Spleen (tissue), 11 donors: ENCODE results near the gene S100A4. TPM values are rescaled to one million over a fixed set of nuclear protein-coding genes. Genes with fewer than 3 reads are reported as not detected.

Source experiments
- DNase-seq: peaks from one replicate; pipeline ENCODE4 v3.0.0-alpha.2; 2020
- H3K27ac ChIP-seq, 8 donors: fragments of 200-600 bp; sonication (generic) in 7 of 8; 1 replicate in 4 of 8; 2 replicates in 4 of 8; pipeline versions ENCODE4 v1.5.0 to v1.8.0; 2016 to 2021; ENCODE audit warnings: inconsistent platforms in 4 of 8, mild to moderate bottlenecking in 4 of 8, moderate library complexity in 1 of 8
- H3K27me3 ChIP-seq, 7 donors: fragments of 200-600 bp; sonication (generic) in 6 of 7; replicated peaks in 1 of 7; 1 replicate in 4 of 7; 2 replicates in 3 of 7; pipeline versions ENCODE4 v1.5.0 to v1.8.0; 2016 to 2021; ENCODE audit warnings: inconsistent platforms in 3 of 7, mild to moderate bottlenecking in 1 of 7
- H3K36me3 ChIP-seq, 6 donors: fragments of 200-600 bp; sonication (generic) in 5 of 6; 1 replicate in 4 of 6; 2 replicates in 2 of 6; pipeline versions ENCODE4 v1.5.0 to v1.8.0; 2016 to 2021; ENCODE audit warnings: inconsistent platforms in 2 of 6
- H3K4me1 ChIP-seq, 6 donors: fragments of 200-600 bp; sonication (generic) in 5 of 6; 1 replicate in 3 of 6; 2 replicates in 3 of 6; pipeline versions ENCODE4 v1.5.0 to v1.8.0; 2016 to 2021; ENCODE audit warnings: inconsistent platforms in 3 of 6
- H3K4me3 ChIP-seq, 8 donors: fragments of 200-600 bp; sonication (generic) in 7 of 8; 1 replicate in 4 of 8; 2 replicates in 4 of 8; pipeline versions ENCODE4 v1.5.0 to v1.8.0; 2016 to 2021; ENCODE audit warnings: inconsistent platforms in 4 of 8, mild to moderate bottlenecking in 4 of 8, moderate library complexity in 2 of 8
- H3K9me3 ChIP-seq, 8 donors: fragments of 200-600 bp; sonication (generic) in 7 of 8; 1 replicate in 4 of 8; 2 replicates in 4 of 8; pipeline versions ENCODE4 v1.5.0 to v1.8.0; 2016 to 2021; ENCODE audit warnings: inconsistent platforms in 4 of 8
- CTCF ChIP-seq, 11 experiments: fragments of 200-600 bp in 7 of 11; fragments of 450-650 bp in 4 of 11; sonication (generic) in 4 of 11; IDR thresholded peaks in 8 of 11; conservative IDR thresholded peaks in 3 of 11; 1 replicate in 7 of 11; 2 replicates in 4 of 11; pipeline versions ENCODE4 v1.4.0 to v1.8.0; 2016 to 2021; ENCODE audit warnings: antibody characterized with exemption in 11 of 11, inconsistent platforms in 4 of 11, mild to moderate bottlenecking in 1 of 11
- POLR2A ChIP-seq, 3 donors: fragments of 450-650 bp; IDR thresholded peaks; one replicate each; pipeline ENCODE4 v1.5.1; 2017; ENCODE audit warnings: antibody characterized with exemption in 3 of 3, mild to moderate bottlenecking in 1 of 3
- POLR2AphosphoS5 ChIP-seq, 3 donors: sonication (generic); formaldehyde crosslinking; IDR thresholded peaks; one replicate each; pipeline ENCODE4 v1.5.1; 2017; ENCODE audit warnings: antibody characterized with exemption in 3 of 3
- WGBS, 5 donors: extraction: QIAGEN DNeasy Blood & Tissue Kit in 3 of 5; methylation state at CpG; one replicate each; pipeline versions ENCODE4 v1.1.5 to v1.1.7; 2013 to 2018; 5-methylcytosine and 5-hydroxymethylcytosine counted together
- intact Hi-C: fragments of 100-400 bp; cut with DNase I; formaldehyde crosslinking; loops from one replicate; pipeline ENCODE4 v1.15.0; 2023; ENCODE audit warnings: low total_unique reads
- polyA plus RNA-seq, 3 donors: library from polyadenylated mRNA; stranded (reverse); fragments of 200-250 nt; gene quantifications; one replicate each; pipeline ENCODE4 v1.2.1, GENCODE V29; 2013
- total RNA-seq, 7 donors: library from RNA; depleted of rRNA in 3 of 7; stranded (reverse); fragments of >200 nt in 3 of 7; fragmentation: NEBNext Ultra II Directional in 4 of 7; extraction: Animal tissue kit (Norgen Biotek cat#: 25700) in 4 of 7; gene quantifications; one replicate each; pipeline versions ENCODE4 v1.1.0 to v1.2.1, GENCODE V29; 2016 to 2021
- donor health status: healthy with polysubstance abuse.
- donor health status: DM: no; HTN: no; CAD: no; lungs with moderate emphysema.
- donor health status: DM: no; HTN: no; CAD: no.
- donor health status: Bipolar disorder and iron deficiency.
- donor health status: healthy.
- donor health status: DM: no; HTN: no; CAD: no.
- donor health status: DM: yes; HTN: yes; CAD: no.

The S100A4 gene
- total and polyA plus RNA-seq, 10 donors = 161 to 755 (median 321) TPM

- no peak overlapping the region for H3K4me3 ChIP-seq
- no peaks in the 10 kb centered on the region for H3K36me3 ChIP-seq
- 84 to 97% (median 95%) methylated on average over 12 of the region's 12 CpGs for WGBS, 5 donors
- no peaks in the 10 kb centered on the region for H3K9me3 ChIP-seq
- intact Hi-C loops = no loop called here
- peak overlapping the region in 3 of 8 donors; percentile 50 to 75 (median 65) for H3K27ac ChIP-seq
- TF ChIP-seq POLR2AphosphoS5 (IDR thresholded peaks at IDR 0.05) (no peak), POLR2A (IDR thresholded peaks at IDR 0.05) (no peak), CTCF (IDR thresholded peaks at IDR 0.05 in 8 of 11, conservative IDR thresholded peaks at IDR 0.05 in 3 of 11) (no peak)
- no peaks in the 10 kb centered on the region for H3K27me3 ChIP-seq
- peaks cover 0 to 64% (median 22%) of the 10 kb centered on the region in 6 donors for H3K4me1 ChIP-seq
- no peak for DNase-seq
Observed at GRCh38 chr1:153553096-153553495, 7.5 kb upstream of the S100A4 start.

GRCh38 chr1:153552335-153552734 lies 6.7 kb upstream of the S100A4 start:
- peak; percentile 49 for DNase-seq
- 88 to 99% (median 95%) methylated on average over 6 to 8 of the region's 8 CpGs for WGBS, 5 donors
- H3K4me3 ChIP-seq = no peak overlapping the region
- H3K4me1 ChIP-seq = peaks cover 0 to 70% (median 25%) of the 10 kb centered on the region in 6 donors
- no peaks in the 10 kb centered on the region for H3K9me3 ChIP-seq
- no peak overlapping the region for H3K27ac ChIP-seq
- TF ChIP-seq CTCF (IDR thresholded peaks at IDR 0.05 in 8 of 11, conservative IDR thresholded peaks at IDR 0.05 in 3 of 11) (no peak), POLR2A (IDR thresholded peaks at IDR 0.05) (no peak), POLR2AphosphoS5 (IDR thresholded peaks at IDR 0.05) (no peak)
- H3K27me3 ChIP-seq = no peaks in the 10 kb centered on the region
- intact Hi-C loops = no loop called here
- H3K36me3 ChIP-seq = no peaks in the 10 kb centered on the region

DNA sequence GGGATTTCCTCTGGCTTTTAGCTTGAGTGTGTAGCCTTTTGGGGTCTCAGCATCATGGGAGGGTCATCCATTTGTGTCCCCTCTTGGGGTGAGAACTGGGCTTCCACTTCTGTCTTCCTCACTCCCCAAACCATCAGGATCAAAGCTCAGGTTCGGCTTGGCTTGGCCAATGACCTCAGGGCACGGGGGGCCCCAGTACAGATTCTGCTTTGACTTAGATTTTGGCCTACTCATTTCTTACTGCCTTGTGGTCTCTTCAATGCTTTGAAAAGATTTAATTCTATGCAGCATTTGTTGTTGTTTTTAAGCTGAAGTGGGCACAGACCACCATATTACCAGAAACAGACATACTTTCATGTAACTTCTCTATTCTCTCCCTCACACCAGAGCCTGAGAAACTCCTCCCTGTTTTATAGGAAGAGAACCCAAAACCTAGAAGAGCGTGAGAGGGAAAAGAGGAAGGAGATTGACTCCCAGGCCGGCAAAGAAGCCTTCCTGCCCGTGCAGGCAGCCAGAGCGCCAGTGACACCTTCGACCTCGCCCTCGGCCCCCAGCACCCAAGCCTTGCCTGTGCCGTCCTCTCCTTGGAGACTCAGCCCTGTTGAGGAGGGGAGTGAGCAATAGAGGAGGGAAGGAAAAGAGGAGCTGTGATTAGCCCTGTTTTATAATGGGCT lies 5.4 kb upstream of the S100A4 start:
- no peak overlapping the region for H3K4me3 ChIP-seq
- peak; percentile 76 for DNase-seq
- no peak for TF ChIP-seq CTCF (IDR thresholded peaks at IDR 0.05 in 8 of 11, conservative IDR thresholded peaks at IDR 0.05 in 3 of 11)
- TF ChIP-seq POLR2AphosphoS5 (IDR thresholded peaks at IDR 0.05) = no peak
- no peak for TF ChIP-seq POLR2A (IDR thresholded peaks at IDR 0.05)
- no peaks in the 10 kb centered on the region for H3K36me3 ChIP-seq
- H3K27me3 ChIP-seq = no peaks in the 10 kb centered on the region
- H3K9me3 ChIP-seq = no peaks in the 10 kb centered on the region
- peaks cover 5 to 78% (median 37%) of the 10 kb centered on the region in 6 donors for H3K4me1 ChIP-seq
- peak overlapping the region in 2 of 8 donors; percentile 21 to 70 for H3K27ac ChIP-seq
- intact Hi-C loops = no loop called here
- 42 to 54% (median 52%) methylated on average over 10 of the region's 10 CpGs for WGBS, 5 donors

GRCh38 chr1:153550398-153550758 lies 4.8 kb upstream of the S100A4 start:
- H3K36me3 ChIP-seq = no peaks in the 10 kb centered on the region
- DNase-seq = peak; percentile 24
- no peaks in the 10 kb centered on the region for H3K27me3 ChIP-seq
- TF ChIP-seq CTCF (IDR thresholded peaks at IDR 0.05 in 8 of 11, conservative IDR thresholded peaks at IDR 0.05 in 3 of 11) (no peak), POLR2AphosphoS5 (IDR thresholded peaks at IDR 0.05) (no peak), POLR2A (IDR thresholded peaks at IDR 0.05) (no peak)
- H3K9me3 ChIP-seq = no peaks in the 10 kb centered on the region
- intact Hi-C loops = no loop called here
- H3K4me1 ChIP-seq = peaks cover 9 to 84% (median 43%) of the 10 kb centered on the region in 6 donors
- peak overlapping the region in 1 of 8 donors; percentile 70 for H3K27ac ChIP-seq
- no peak overlapping the region for H3K4me3 ChIP-seq
- WGBS, 5 donors = 90 to 97% (median 93%) methylated on average over 4 of the region's 4 CpGs
